K562 (cell line): ENCODE measurements around the gene PSMB11. TPM values are rescaled to one million over a fixed set of nuclear protein-coding genes. Genes with fewer than 3 reads are reported as not detected.

Source experiments
- ERF ChIP-seq: fragments of 450-650 bp; formaldehyde crosslinking; IDR thresholded peaks from 2 replicates; pipeline ENCODE4 v1.4.0; 2020; ENCODE audit warnings: mild to moderate bottlenecking, mixed read lengths
- HNRNPK ChIP-seq: fragments of 200-400 bp; formaldehyde crosslinking; IDR thresholded peaks from one replicate; pipeline ENCODE4 v1.6.1; 2018; ENCODE audit warnings: mild to moderate bottlenecking, low read depth, low read length; ENCODE audit not compliant: poor library complexity, severe bottlenecking
- KDM2B ChIP-seq: fragments of 250-450 bp; sonication (Bioruptor Pico); IDR thresholded peaks from 2 replicates; pipeline ENCODE4 v1.8.0; 2021; ENCODE audit warnings: mild to moderate bottlenecking, moderate library complexity
- MED1 ChIP-seq: sonication (generic); formaldehyde crosslinking; IDR thresholded peaks from 2 replicates; pipeline ENCODE4 v1.8.1; 2023; ENCODE audit warnings: missing genetic modification reagents, borderline replicate concordance
- MTA3 ChIP-seq: fragments of 450-650 bp; formaldehyde crosslinking; IDR thresholded peaks from 2 replicates; pipeline ENCODE4 v1.6.1; 2017; ENCODE audit warnings: mild to moderate bottlenecking, borderline replicate concordance
- NCOA6 ChIP-seq: fragments of 450-650 bp; IDR thresholded peaks from 2 replicates; pipeline ENCODE4 v1.6.1; 2017; ENCODE audit warnings: mild to moderate bottlenecking
- POLR2AphosphoS2 ChIP-seq: IDR thresholded peaks from 2 replicates; pipeline ENCODE4 v1.6.1; 2012; ENCODE audit warnings: low read length, improper control_type of control experiment
- PTTG1 ChIP-seq: fragments of 450-650 bp; IDR thresholded peaks from 2 replicates; pipeline ENCODE4 v1.6.1; 2016; ENCODE audit warnings: low read depth, mild to moderate bottlenecking, missing genetic modification characterization, missing compliant biosample characterization
- SIN3B ChIP-seq: fragments of 450-650 bp; IDR thresholded peaks from 2 replicates; pipeline ENCODE4 v1.6.1; 2017; ENCODE audit warnings: low read depth, mild to moderate bottlenecking, moderate library complexity
- ZNF140 ChIP-seq: fragments of 250-450 bp; sonication (Bioruptor Pico); IDR thresholded peaks from 2 replicates; pipeline ENCODE4 v1.8.0; 2021; ENCODE audit warnings: moderate library complexity, mild to moderate bottlenecking, inconsistent platforms
- ZNF444 ChIP-seq: fragments of 250-450 bp; sonication (Bioruptor Pico); IDR thresholded peaks from 2 replicates; pipeline ENCODE4 v1.4.0; 2020; ENCODE audit warnings: mild to moderate bottlenecking, moderate library complexity
- polyA plus RNA-seq, 8 experiments: library from polyadenylated mRNA; depleted of rRNA in 4 of 8; stranded (reverse) in 5 of 8; unstranded in 3 of 8; fragments of >200 nt; fragmentation: Nextera tagmentation in 2 of 8; fragmentation: Illumina TruSeq in 1 of 8; extraction: Ambion mirVana in 2 of 8; extraction: Trizol in 1 of 8; gene quantifications; 2 replicates each; pipeline versions ENCODE4 v1.2.1 to v1.2.3, GENCODE V29; 2011 to 2014; ENCODE audit warnings: inconsistent platforms in 1 of 8, missing spikeins in 1 of 8
- total RNA-seq, 7 experiments: library from RNA; depleted of rRNA in 6 of 7; stranded (reverse); fragments of >200 nt in 6 of 7; fragmentation: Illumina TruSeq in 2 of 7; extraction: Trizol in 2 of 7; gene quantifications; 2 replicates each; pipeline versions ENCODE4 v1.2.1 to v1.2.3, GENCODE V29; 2011 to 2021; ENCODE audit warnings: low replicate concordance in 1 of 7
- TF ChIP-seq, protein P1 (sequence below), 2 experiments: fragments of 450-650 bp; IDR thresholded peaks; 2 replicates each; pipeline ENCODE4 v1.6.1; 2016; ENCODE audit warnings: mild to moderate bottlenecking in 2 of 2, borderline replicate concordance in 1 of 2, low read depth in 1 of 2, moderate library complexity in 1 of 2

PSMB11 gene
- total and polyA plus RNA-seq, 9 of the 15 experiments (the other 6 are each of a cell fraction or from before 2014, with no cell fraction given) = not detected

DNA sequence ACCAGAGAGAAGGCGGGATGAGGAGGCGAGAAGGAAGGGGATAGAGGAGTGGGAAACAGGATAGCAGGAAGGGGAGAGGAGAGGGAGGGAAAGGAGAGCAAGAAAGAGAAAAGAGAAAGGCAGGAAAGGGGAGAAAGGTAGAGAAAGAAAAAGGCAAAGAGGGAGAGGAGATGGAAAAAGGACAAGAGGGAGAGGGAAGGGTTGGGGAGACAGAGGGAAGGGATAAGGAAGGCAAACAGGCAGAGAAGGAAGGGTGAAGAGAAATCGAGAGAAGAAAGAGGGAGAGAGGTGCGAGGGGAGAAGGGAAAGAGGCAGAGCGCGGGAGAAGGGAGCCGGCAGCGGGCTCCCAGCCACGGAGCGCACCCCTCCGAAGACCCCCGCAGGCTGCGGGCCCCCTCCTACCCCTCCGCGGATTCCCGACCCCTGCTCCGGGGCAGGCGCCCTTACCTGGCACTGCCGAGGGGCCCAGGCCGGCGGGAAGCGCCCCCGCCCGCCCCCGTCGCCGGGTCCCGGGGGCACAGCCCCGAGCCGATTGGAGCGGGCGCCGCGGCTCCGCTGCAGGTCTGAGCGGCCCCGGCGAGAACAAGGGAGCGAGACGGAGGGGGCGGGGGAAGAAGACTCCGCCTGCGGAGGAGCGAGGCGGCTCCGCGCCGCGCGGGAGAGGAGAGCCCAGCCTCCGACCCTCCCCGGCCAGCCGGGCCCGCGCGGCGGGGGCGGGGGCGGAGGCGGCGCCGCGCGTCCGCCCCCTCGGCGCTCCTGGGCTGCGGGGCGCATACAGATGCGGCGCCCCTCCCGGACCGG, 15.1 kb downstream of the PSMB11 start, which contains the start of gene CDH24 (continued):
- TF ChIP-seq, protein P1, sequence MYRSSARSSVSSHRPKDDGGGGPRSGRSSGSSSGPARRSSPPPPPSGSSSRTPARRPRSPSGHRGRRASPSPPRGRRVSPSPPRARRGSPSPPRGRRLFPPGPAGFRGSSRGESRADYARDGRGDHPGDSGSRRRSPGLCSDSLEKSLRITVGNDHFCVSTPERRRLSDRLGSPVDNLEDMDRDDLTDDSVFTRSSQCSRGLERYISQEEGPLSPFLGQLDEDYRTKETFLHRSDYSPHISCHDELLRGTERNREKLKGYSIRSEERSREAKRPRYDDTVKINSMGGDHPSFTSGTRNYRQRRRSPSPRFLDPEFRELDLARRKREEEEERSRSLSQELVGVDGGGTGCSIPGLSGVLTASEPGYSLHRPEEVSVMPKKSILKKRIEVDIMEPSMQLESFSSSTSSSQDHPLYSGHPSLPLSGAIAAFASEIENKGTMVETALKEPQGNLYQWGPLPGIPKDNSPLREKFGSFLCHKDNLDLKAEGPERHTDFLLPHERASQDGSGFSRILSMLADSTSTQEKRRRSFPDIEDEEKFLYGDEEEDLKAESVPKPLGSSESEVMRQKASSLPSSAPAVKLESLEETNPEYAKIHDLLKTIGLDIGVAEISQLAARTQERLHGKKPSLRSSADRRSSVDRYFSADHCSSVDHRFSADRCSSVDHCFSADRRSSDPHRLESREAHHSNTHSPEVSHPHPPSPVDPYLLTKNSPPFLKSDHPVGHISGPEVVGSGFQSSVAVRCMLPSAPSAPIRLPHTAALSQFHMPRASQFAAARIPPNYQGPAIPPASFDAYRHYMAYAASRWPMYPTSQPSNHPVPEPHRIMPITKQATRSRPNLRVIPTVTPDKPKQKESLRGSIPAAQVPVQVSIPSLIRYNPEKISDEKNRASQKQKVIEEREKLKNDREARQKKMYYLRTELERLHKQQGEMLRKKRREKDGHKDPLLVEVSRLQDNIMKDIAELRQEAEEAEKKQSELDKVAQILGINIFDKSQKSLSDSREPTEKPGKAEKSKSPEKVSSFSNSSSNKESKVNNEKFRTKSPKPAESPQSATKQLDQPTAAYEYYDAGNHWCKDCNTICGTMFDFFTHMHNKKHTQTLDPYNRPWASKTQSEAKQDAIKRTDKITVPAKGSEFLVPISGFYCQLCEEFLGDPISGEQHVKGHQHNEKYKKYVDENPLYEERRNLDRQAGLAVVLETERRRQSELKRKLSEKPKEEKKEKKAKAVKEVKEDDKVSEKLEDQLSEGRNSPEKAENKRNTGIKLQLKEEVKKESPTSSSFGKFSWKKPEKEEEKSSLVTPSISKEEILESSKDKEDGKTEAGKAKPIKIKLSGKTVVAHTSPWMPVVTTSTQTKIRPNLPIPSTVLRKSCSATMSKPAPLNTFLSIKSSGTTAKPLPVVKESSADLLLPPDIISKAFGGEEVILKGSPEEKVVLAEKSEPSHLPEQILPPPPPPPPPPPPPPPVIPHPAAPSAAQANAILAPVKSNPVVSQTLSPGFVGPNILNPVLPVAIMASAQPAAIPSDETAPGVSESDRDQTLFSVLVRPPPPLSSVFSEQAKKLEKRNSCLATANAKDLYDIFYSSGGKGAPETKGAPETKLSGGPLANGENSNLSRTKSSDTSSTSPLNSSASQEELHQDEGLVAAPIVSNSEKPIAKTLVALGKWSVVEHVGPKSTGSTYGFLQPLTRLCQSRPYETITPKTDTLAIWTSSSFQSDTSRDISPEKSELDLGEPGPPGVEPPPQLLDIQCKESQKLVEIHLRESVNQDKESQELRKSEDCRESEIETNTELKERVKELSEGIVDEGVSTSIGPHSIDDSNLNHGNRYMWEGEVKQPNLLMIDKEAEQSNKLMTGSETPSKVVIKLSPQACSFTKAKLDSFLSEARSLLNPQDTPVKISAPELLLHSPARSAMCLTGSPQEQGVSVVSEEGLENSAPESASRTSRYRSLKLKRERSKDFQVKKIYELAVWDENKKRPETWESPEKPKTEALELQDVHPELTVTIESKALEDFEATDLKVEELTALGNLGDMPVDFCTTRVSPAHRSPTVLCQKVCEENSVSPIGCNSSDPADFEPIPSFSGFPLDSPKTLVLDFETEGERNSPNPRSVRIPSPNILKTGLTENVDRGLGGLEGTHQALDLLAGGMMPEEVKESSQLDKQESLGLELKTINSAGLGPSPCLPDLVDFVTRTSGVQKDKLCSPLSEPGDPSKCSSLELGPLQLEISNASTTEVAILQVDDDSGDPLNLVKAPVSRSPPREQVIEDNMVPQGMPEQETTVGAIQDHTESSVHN (IDR thresholded peaks at IDR 0.05; ENCODE audit: borderline replicate concordance in 1 of 2, low read depth in 1 of 2) = no peak
- no peak for TF ChIP-seq POLR2AphosphoS2
- TF ChIP-seq HNRNPK = peak; percentile 43
- TF ChIP-seq ERF (CRISPR knock-in tag) = no peak
- TF ChIP-seq ZNF444 = no peak
- no peak for TF ChIP-seq PTTG1 (tag)
- TF ChIP-seq NCOA6 = 0 out of 2 replicates have a peak, but pooled peaks have one; percentile 18
- TF ChIP-seq MED1 (CRISPR knock-in tag) = no peak
- no peak for TF ChIP-seq MTA3
- TF ChIP-seq ZNF140 (CRISPR knock-in tag) = no peak
- TF ChIP-seq SIN3B = no peak
- TF ChIP-seq KDM2B (CRISPR knock-in tag) = peak; percentile 93; the same call in 1 of the 2 replicates
